RWPE2 (cell line): Measurements from ENCODE around the gene PTPRR.

Source experiments
- ATAC-seq: fragments of 200-7000 bp; cut with Tn5 transposase; 3 replicates; pipeline ENCODE4 v1.9.1; 2021; ENCODE audit warnings: low read depth
- DNase-seq: peaks from one replicate; pipeline ENCODE4 v3.0.0-alpha.2; 2020; ENCODE audit warnings: low spot score
- H3K27ac ChIP-seq: fragments of 450-650 bp; 2 replicates; pipeline ENCODE4 v1.5.1; 2017; ENCODE audit warnings: mild to moderate bottlenecking; ENCODE audit not compliant: poor library complexity, severe bottlenecking
- H3K27me3 ChIP-seq: fragments of 250-450 bp; sonication (Bioruptor Pico); 2 replicates; pipeline ENCODE4 v1.5.1; 2021; ENCODE audit warnings: mild to moderate bottlenecking, moderate library complexity; ENCODE audit not compliant: insufficient read depth, poor library complexity, severe bottlenecking
- H3K36me3 ChIP-seq: fragments of 250-450 bp; sonication (Bioruptor Pico); 2 replicates; pipeline ENCODE4 v1.5.1; 2020; ENCODE audit warnings: low read depth, mild to moderate bottlenecking, moderate library complexity
- H3K4me1 ChIP-seq: fragments of 250-450 bp; sonication (Bioruptor Pico); 2 replicates; pipeline ENCODE4 v1.5.1; 2021; ENCODE audit warnings: mild to moderate bottlenecking, moderate library complexity; ENCODE audit not compliant: insufficient read depth, poor library complexity, severe bottlenecking
- H3K4me3 ChIP-seq: fragments of 250-450 bp; sonication (Bioruptor Pico); 2 replicates; pipeline ENCODE4 v1.5.1; 2021; ENCODE audit warnings: mild to moderate bottlenecking, moderate library complexity; ENCODE audit not compliant: severe bottlenecking
- H3K9me3 ChIP-seq: fragments of 250-450 bp; sonication (Bioruptor Pico); 2 replicates; pipeline ENCODE4 v1.5.1; 2021; ENCODE audit warnings: mild to moderate bottlenecking, moderate library complexity; ENCODE audit not compliant: severe bottlenecking
- TF ChIP-seq, protein P1 (sequence below): fragments of 450-650 bp; IDR thresholded peaks from one replicate; pipeline ENCODE4 v1.5.1; 2017; ENCODE audit warnings: mild to moderate bottlenecking, moderate library complexity; ENCODE audit not compliant: poor library complexity, severe bottlenecking

PTPRR gene

DNA sequence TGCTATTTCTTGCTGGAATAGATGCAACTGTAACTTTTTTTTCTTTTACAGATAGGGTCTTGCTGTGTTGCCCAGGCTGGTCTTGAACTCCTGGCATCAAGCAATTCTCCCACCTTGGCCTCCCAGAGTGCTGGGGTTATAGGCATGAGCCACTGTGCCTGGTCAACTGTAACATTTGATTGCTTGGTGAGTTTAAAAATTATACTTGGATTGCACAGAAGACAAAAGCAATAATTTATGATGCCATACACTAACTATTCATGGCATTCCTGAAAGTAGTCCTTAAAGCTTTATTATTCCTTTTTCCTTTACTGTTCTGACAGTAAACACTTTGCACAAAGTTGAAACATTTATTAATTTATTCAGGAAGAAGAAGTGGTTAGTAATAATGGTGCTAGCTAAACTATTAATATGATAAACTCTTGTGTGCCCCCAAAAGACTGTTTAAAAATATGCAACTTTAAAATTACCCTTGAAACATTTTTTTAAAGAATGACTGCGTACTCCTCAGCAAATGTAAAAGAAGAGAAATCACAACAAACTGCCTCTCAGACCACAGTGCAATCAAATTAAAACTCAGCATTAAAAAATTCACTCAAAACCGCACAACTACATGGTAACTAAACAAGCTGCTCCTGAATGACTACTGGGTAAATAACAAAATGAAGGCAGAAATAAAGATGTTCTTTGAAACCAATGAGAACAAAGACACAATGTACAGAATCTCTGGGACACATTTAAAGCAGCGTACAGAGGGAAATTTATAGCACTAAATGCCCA lies 291.6 kb downstream of the PTPRR start:
- Histone ChIP-seq H3K9me3 (no peaks in the 10 kb centered on the region), H3K4me3 (no peak overlapping the region), H3K4me1 (no peaks in the 10 kb centered on the region), H3K27me3 (no peaks in the 10 kb centered on the region), H3K36me3 (no peaks in the 10 kb centered on the region), H3K27ac (no peak overlapping the region)
- ATAC-seq, result no peak
- TF ChIP-seq, protein P1, sequence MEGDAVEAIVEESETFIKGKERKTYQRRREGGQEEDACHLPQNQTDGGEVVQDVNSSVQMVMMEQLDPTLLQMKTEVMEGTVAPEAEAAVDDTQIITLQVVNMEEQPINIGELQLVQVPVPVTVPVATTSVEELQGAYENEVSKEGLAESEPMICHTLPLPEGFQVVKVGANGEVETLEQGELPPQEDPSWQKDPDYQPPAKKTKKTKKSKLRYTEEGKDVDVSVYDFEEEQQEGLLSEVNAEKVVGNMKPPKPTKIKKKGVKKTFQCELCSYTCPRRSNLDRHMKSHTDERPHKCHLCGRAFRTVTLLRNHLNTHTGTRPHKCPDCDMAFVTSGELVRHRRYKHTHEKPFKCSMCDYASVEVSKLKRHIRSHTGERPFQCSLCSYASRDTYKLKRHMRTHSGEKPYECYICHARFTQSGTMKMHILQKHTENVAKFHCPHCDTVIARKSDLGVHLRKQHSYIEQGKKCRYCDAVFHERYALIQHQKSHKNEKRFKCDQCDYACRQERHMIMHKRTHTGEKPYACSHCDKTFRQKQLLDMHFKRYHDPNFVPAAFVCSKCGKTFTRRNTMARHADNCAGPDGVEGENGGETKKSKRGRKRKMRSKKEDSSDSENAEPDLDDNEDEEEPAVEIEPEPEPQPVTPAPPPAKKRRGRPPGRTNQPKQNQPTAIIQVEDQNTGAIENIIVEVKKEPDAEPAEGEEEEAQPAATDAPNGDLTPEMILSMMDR, result no peak
- DNase-seq, result no peak

DNA sequence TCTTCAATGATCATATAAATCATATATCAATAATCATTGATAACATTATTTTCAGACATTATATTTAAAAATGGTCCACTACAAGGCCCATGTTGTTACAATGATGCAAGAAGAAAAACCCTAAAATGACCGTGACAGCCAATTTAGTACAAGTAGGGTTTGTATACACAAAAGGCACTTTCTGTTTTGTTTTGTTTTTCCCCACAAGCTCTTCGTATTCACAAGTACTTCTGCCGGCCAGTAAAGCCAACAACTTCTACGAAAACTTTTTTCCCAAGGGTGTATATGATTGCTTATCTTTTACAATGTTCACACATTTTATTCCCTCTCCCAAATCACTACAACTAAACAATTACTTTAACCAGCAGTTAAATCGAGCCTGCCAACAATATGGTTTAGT lies 292.9 kb downstream of the PTPRR start:
- H3K27ac ChIP-seq, result no peak overlapping the region
- H3K4me1 ChIP-seq, result no peaks in the 10 kb centered on the region
- no peaks in the 10 kb centered on the region for H3K9me3 ChIP-seq
- TF ChIP-seq, protein P1, result no peak
- DNase-seq (no peak), ATAC-seq (no peak)
- H3K36me3 ChIP-seq, result no peaks in the 10 kb centered on the region
- H3K4me3 ChIP-seq, result no peak overlapping the region
- no peaks in the 10 kb centered on the region for H3K27me3 ChIP-seq

DNA sequence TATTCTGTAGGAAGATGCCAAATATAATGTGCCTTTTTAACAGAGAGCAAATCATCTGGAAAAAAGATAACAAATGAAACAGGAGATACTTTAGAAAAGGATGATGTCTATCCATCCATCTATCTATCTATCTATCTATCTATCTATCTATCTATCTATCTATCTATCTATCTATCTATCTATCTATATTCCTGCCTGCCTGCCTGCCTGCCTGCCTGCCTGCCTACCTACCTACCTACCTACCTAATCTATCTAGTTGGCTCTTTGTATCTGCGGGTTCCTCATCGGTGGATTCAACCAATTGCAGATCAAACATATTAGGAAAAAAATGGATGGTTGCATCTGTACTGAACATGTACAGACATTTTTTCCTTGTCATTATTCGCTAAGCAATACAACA lies 294.4 kb downstream of the PTPRR start:
- TF ChIP-seq, protein P1, result no peak
- no peaks in the 10 kb centered on the region for H3K4me1 ChIP-seq
- H3K27ac ChIP-seq, result no peak overlapping the region
- no peaks in the 10 kb centered on the region for H3K36me3 ChIP-seq
- ATAC-seq (no peak), DNase-seq (no peak)
- H3K27me3 ChIP-seq, result no peaks in the 10 kb centered on the region
- H3K4me3 ChIP-seq, result no peak overlapping the region
- H3K9me3 ChIP-seq, result no peaks in the 10 kb centered on the region

DNA sequence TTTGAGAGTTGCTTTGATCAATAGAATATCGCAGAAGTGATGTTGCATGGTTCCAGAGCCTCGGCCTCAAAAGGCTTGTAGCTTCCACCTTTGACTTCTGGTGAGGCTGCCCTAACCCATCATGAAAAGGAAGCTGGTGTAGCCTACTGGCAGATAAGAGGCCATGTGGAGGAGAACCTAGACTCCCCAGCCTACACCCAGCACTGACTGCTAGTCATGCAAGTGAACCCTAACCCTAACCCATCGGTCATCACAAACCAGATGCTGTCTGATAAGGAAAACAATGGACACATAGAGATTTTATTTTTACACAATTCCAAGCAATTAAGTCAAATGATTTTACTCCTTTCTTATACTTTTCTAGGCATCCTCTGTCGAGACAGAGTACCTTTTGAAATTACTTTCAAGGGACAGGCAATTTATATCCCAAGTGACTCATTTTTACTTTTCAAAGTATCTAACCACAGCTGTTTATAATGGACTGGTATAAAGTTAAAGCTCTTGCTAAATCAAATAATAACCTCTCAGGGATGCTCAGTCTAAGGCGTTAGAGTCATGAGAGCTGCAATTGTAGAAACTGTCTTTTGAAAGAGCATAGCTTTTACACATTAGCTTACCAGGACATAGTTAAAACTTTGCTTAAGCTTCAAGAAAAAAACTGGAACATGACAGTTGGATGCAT lies 300.9 kb downstream of the PTPRR start:
- H3K27me3 ChIP-seq, result no peaks in the 10 kb centered on the region
- TF ChIP-seq, protein P1, result no peak
- no peaks in the 10 kb centered on the region for H3K9me3 ChIP-seq
- H3K27ac ChIP-seq, result no peak overlapping the region
- ATAC-seq (no peak), DNase-seq (no peak)
- no peak overlapping the region for H3K4me3 ChIP-seq
- H3K4me1 ChIP-seq, result no peaks in the 10 kb centered on the region
- H3K36me3 ChIP-seq, result no peaks in the 10 kb centered on the region

DNA sequence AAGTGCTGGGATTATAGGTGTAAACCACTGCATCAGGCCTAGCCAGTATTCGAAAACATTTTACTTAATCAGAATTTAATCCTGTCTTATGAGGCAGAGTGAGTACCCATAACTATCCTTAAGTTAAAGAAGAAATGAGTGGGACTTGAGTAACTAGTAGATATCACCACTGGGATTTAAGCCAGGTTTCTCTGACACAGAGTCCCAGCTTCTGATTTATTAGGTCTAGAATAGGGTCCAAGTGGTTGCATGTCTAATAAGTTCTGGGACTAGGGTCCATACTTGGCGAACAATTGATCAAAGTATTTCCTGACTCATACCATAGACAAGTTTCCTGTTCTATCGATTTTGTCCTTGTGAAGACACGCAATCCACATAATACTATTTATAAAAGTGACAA lies 302.2 kb downstream of the PTPRR start:
- DNase-seq, result no peak
- no peak overlapping the region for H3K4me3 ChIP-seq
- no peaks in the 10 kb centered on the region for H3K9me3 ChIP-seq
- ATAC-seq, result no peak
- H3K36me3 ChIP-seq, result no peaks in the 10 kb centered on the region
- no peak overlapping the region for H3K27ac ChIP-seq
- no peaks in the 10 kb centered on the region for H3K4me1 ChIP-seq
- H3K27me3 ChIP-seq, result no peaks in the 10 kb centered on the region
- TF ChIP-seq, protein P1, result no peak
